GM19193 (cell line): ENCODE data around the gene CYP2A13.

Experiments used
- POLR2A ChIP-seq: IDR thresholded peaks from 4 replicates; pipeline ENCODE4 v1.6.1; 2011; ENCODE audit not compliant: insufficient read depth, insufficient read length; ENCODE audit errors: extremely low read depth

Gene CYP2A13

GRCh38 chr19:41112728-41113290, 24.6 kb downstream of the CYP2A13 start:
- TF ChIP-seq POLR2A: no peak

GRCh38 chr19:41114132-41114531, 25.9 kb downstream of the CYP2A13 start, which contains the start of gene CYP2F1:
CYP2F1 (plus strand) TSS chr19:41114432; CDS start chr19:41116189, 1,757 bp downstream.
- no peak for TF ChIP-seq POLR2A

GRCh38 chr19:41116261-41116660, 28.0 kb downstream of the CYP2A13 start:
- no peak for TF ChIP-seq POLR2A

- TF ChIP-seq POLR2A: no peak
Measured at GRCh38 chr19:41123716-41124294, 35.6 kb downstream of the CYP2A13 start.

GRCh38 chr19:41128692-41129091, 40.4 kb downstream of the CYP2A13 start:
- TF ChIP-seq POLR2A: no peak

- no peak for TF ChIP-seq POLR2A
Measured at GRCh38 chr19:41131186-41131585, 42.9 kb downstream of the CYP2A13 start.

- no peak for TF ChIP-seq POLR2A
Measured at GRCh38 chr19:41133260-41133659, 45.0 kb downstream of the CYP2A13 start.

- no peak for TF ChIP-seq POLR2A
Measured at GRCh38 chr19:41134616-41135015, 46.4 kb downstream of the CYP2A13 start.

- no peak for TF ChIP-seq POLR2A
Measured at GRCh38 chr19:41136636-41137455, 48.6 kb downstream of the CYP2A13 start.

- TF ChIP-seq POLR2A: no peak
Measured at GRCh38 chr19:41144403-41144802, 56.2 kb downstream of the CYP2A13 start.
